ENCODE data around the gene ODC1.

The ODC1 gene

GRCh38 chr2:10427618-10427949 is 20.5 kb downstream of the ODC1 start:
- Histone ChIP-seq H3K4me2 (ENCODE audit: low read depth, low read length, poor library complexity, severe bottlenecking) (no peak overlapping the region), H3K9me2 (replicated peaks; ENCODE audit: insufficient read depth, low read length) (no peaks in the 10 kb centered on the region), H3K9ac (ENCODE audit: low read length) (no peak overlapping the region), H2AFZ (ENCODE audit: low read depth, low read length, severe bottlenecking) (no peak overlapping the region), H3K27ac (ENCODE audit: low read depth, low read length) (no peak overlapping the region), H4K20me1 (ENCODE audit: low read depth, low read length) (no peaks in the 10 kb centered on the region), H3K36me3 (ENCODE audit: low read length) (no peaks in the 10 kb centered on the region), H3F3A (ENCODE audit: insufficient read depth) (no peaks in the 10 kb centered on the region), H3K4me3 (ENCODE audit: insufficient read depth, low read length, poor library complexity, severe bottlenecking) (no peak overlapping the region), H3K79me2 (ENCODE audit: insufficient read depth, low read length) (no peaks in the 10 kb centered on the region), H3K9me3 (ENCODE audit: insufficient read depth, low read length) (no peaks in the 10 kb centered on the region), H3K27me3 (ENCODE audit: low read length) (no peaks in the 10 kb centered on the region)
- no peak for TF ChIP-seq EZH2phosphoT487 (conservative IDR thresholded peaks at IDR 0.05; ENCODE audit: low read length)

GRCh38 chr2:10426726-10427617 is 21.2 kb downstream of the ODC1 start:
- Histone ChIP-seq H3K79me2 (ENCODE audit: insufficient read depth, low read length) (no peaks in the 10 kb centered on the region), H3K9me2 (replicated peaks; ENCODE audit: insufficient read depth, low read length) (no peaks in the 10 kb centered on the region), H3K27me3 (ENCODE audit: low read length) (no peaks in the 10 kb centered on the region), H2AFZ (ENCODE audit: low read depth, low read length, severe bottlenecking) (no peak overlapping the region), H3K9me3 (ENCODE audit: insufficient read depth, low read length) (no peaks in the 10 kb centered on the region), H4K20me1 (ENCODE audit: low read depth, low read length) (no peaks in the 10 kb centered on the region), H3K36me3 (ENCODE audit: low read length) (no peaks in the 10 kb centered on the region), H3K27ac (ENCODE audit: low read depth, low read length) (no peak overlapping the region), H3F3A (ENCODE audit: insufficient read depth) (no peaks in the 10 kb centered on the region), H3K4me3 (ENCODE audit: insufficient read depth, low read length, poor library complexity, severe bottlenecking) (no peak overlapping the region), H3K4me2 (ENCODE audit: low read depth, low read length, poor library complexity, severe bottlenecking) (no peak overlapping the region), H3K9ac (ENCODE audit: low read length) (no peak overlapping the region)
- TF ChIP-seq CTCF (IDR thresholded peaks at IDR 0.05; ENCODE audit: insufficient read depth, low read length, poor library complexity, severe bottlenecking): no peak
- no peak for TF ChIP-seq EZH2phosphoT487 (conservative IDR thresholded peaks at IDR 0.05; ENCODE audit: low read length)

- Histone ChIP-seq H3K79me2 (ENCODE audit: insufficient read depth, low read length) (no peaks in the 10 kb centered on the region), H3K36me3 (ENCODE audit: low read length) (no peaks in the 10 kb centered on the region), H3K27ac (ENCODE audit: low read depth, low read length) (no peak overlapping the region), H3K9me3 (ENCODE audit: insufficient read depth, low read length) (no peaks in the 10 kb centered on the region), H3K9ac (ENCODE audit: low read length) (no peak overlapping the region), H3K27me3 (ENCODE audit: low read length) (no peaks in the 10 kb centered on the region), H4K20me1 (ENCODE audit: low read depth, low read length) (no peaks in the 10 kb centered on the region), H3K9me2 (replicated peaks; ENCODE audit: insufficient read depth, low read length) (no peaks in the 10 kb centered on the region), H3K4me2 (ENCODE audit: low read depth, low read length, poor library complexity, severe bottlenecking) (no peak overlapping the region), H2AFZ (ENCODE audit: low read depth, low read length, severe bottlenecking) (no peak overlapping the region), H3F3A (ENCODE audit: insufficient read depth) (no peaks in the 10 kb centered on the region), H3K4me3 (ENCODE audit: insufficient read depth, low read length, poor library complexity, severe bottlenecking) (no peak overlapping the region)
- TF ChIP-seq EZH2phosphoT487 (conservative IDR thresholded peaks at IDR 0.05; ENCODE audit: low read length) (no peak), CTCF (IDR thresholded peaks at IDR 0.05; ENCODE audit: insufficient read depth, low read length, poor library complexity, severe bottlenecking) (no peak)
Observed at GRCh38 chr2:10425699-10426098, 22.4 kb downstream of the ODC1 start.

DNA sequence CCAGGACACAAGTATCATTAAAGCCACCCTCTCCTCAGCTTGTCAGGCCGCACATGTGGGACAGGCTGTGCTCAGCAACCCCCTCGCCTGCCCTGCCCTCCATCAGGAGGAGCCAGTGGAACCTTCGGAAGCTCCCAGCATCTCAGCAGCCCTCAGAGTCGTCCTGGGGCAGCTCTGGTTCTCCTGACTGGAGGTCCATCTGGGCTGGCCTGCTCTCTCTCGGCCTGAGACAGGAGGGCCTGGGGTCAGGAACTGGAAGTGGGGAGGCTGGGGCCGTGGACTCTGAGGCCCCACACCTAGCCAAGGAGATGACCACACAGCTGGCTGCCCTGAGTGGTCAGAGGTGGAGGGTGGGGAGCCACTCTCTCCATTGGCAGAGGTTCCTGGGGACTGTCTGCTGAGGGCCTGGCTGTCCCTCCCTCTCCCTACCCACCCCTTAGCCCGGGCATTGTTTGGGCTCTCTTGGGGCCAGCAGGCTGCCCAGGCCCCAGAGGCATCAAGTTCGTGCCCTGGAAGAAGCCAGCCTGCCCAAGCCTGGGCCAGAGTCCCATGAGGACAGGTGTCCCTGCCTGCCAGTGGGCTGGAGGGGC is 23.1 kb downstream of the ODC1 start:
- Histone ChIP-seq H3F3A (ENCODE audit: insufficient read depth) (no peaks in the 10 kb centered on the region), H2AFZ (ENCODE audit: low read depth, low read length, severe bottlenecking) (no peak overlapping the region), H3K27ac (ENCODE audit: low read depth, low read length) (no peak overlapping the region), H3K79me2 (ENCODE audit: insufficient read depth, low read length) (no peaks in the 10 kb centered on the region), H3K9me2 (replicated peaks; ENCODE audit: insufficient read depth, low read length) (no peaks in the 10 kb centered on the region), H3K36me3 (ENCODE audit: low read length) (no peaks in the 10 kb centered on the region), H3K9ac (ENCODE audit: low read length) (no peak overlapping the region), H4K20me1 (ENCODE audit: low read depth, low read length) (no peaks in the 10 kb centered on the region), H3K9me3 (ENCODE audit: insufficient read depth, low read length) (no peaks in the 10 kb centered on the region), H3K4me2 (ENCODE audit: low read depth, low read length, poor library complexity, severe bottlenecking) (no peak overlapping the region), H3K27me3 (ENCODE audit: low read length) (no peaks in the 10 kb centered on the region), H3K4me3 (ENCODE audit: insufficient read depth, low read length, poor library complexity, severe bottlenecking) (no peak overlapping the region)
- TF ChIP-seq EZH2phosphoT487 (conservative IDR thresholded peaks at IDR 0.05; ENCODE audit: low read length) (no peak), CTCF (IDR thresholded peaks at IDR 0.05; ENCODE audit: insufficient read depth, low read length, poor library complexity, severe bottlenecking) (no peak)

Data from SU-DHL-6 (cell line).